ENCODE measurements around the gene LMNA. TPM values are rescaled to one million over a fixed set of nuclear protein-coding genes. Genes with fewer than 3 reads are reported as not detected.

The LMNA gene
- total and polyA plus RNA-seq, 4 donors, result 163 to 547 (median 193) TPM

- peak in 2 of 3 donors; percentile 38 to 49 for DNase-seq
- no peak overlapping the region for H3K4me3 ChIP-seq
Measured at GRCh38 chr1:156103521-156103947, 11.0 kb upstream of the LMNA start.

GRCh38 chr1:156104065-156104810 is 10.3 kb upstream of the LMNA start:
- ATAC-seq (ENCODE audit: insufficient read depth, low FRiP score) (peak; percentile 53), DNase-seq (peak; percentile 94 to 96 (median 95))
- H3K27me3 ChIP-seq (ENCODE audit: control insufficient read depth in 3 of 3, insufficient read depth in 3 of 3, low read length in 2 of 3), result no peaks in the 10 kb centered on the region
- WGBS, 2 donors, result 32 to 37% methylated on average over 15 of the region's 15 CpGs
- H3K36me3 ChIP-seq (ENCODE audit: control insufficient read depth in 4 of 4, insufficient read depth in 4 of 4, low read length in 4 of 4), result no peaks in the 10 kb centered on the region
- H3K9ac ChIP-seq (ENCODE audit: insufficient read depth in 1 of 2, low read length in 2 of 2), result peak overlapping the region; percentile 29 to 86
- peak overlapping the region; percentile 36 to 97 for H3K27ac ChIP-seq (ENCODE audit: low read depth in 1 of 2, low read length in 1 of 2)
- no peaks in the 10 kb centered on the region for H3K9me3 ChIP-seq (ENCODE audit: control insufficient read depth in 4 of 4, insufficient read depth in 3 of 4, low read length in 3 of 4)
- no peak for TF ChIP-seq CTCF (IDR thresholded peaks at IDR 0.05; ENCODE audit: control extremely low read depth, extremely low read depth)
- H3K4me3 ChIP-seq, result no peak overlapping the region
- H3K4me1 ChIP-seq (ENCODE audit: control insufficient read depth in 5 of 5, insufficient read depth in 5 of 5, low read length in 5 of 5), result peaks cover 14 to 61% (median 39%) of the 10 kb centered on the region in 5 donors

More at GRCh38 chr1:156103521-156103947, 11.0 kb upstream of the LMNA start:
- no peaks in the 10 kb centered on the region for H3K27me3 ChIP-seq (ENCODE audit: control insufficient read depth in 3 of 3, insufficient read depth in 3 of 3, low read length in 2 of 3)
- H3K4me1 ChIP-seq (ENCODE audit: control insufficient read depth in 5 of 5, insufficient read depth in 5 of 5, low read length in 5 of 5), result peaks cover 14 to 61% (median 39%) of the 10 kb centered on the region in 5 donors
- H3K27ac ChIP-seq (ENCODE audit: low read depth in 1 of 2, low read length in 1 of 2), result peak overlapping the region; percentile 24 to 97
- H3K36me3 ChIP-seq (ENCODE audit: control insufficient read depth in 4 of 4, insufficient read depth in 4 of 4, low read length in 4 of 4), result peaks cover 0 to 1% (median 0%) of the 10 kb centered on the region in 4 donors
- 54 to 61% methylated on average over 9 of the region's 9 CpGs for WGBS, 2 donors
- ATAC-seq (ENCODE audit: insufficient read depth, low FRiP score), result no peak
- H3K9me3 ChIP-seq (ENCODE audit: control insufficient read depth in 4 of 4, insufficient read depth in 3 of 4, low read length in 3 of 4), result no peaks in the 10 kb centered on the region
- peak overlapping the region in 1 of 2 donors; percentile 86 for H3K9ac ChIP-seq (ENCODE audit: insufficient read depth in 1 of 2, low read length in 2 of 2)
- TF ChIP-seq CTCF (IDR thresholded peaks at IDR 0.05; ENCODE audit: control extremely low read depth, extremely low read depth), result no peak

- H3K9me3 ChIP-seq (ENCODE audit: control insufficient read depth in 4 of 4, insufficient read depth in 3 of 4, low read length in 3 of 4), result no peaks in the 10 kb centered on the region
- H3K9ac ChIP-seq (ENCODE audit: insufficient read depth in 1 of 2, low read length in 2 of 2), result peak overlapping the region; percentile 70 to 86
- H3K36me3 ChIP-seq (ENCODE audit: control insufficient read depth in 4 of 4, insufficient read depth in 4 of 4, low read length in 4 of 4), result no peaks in the 10 kb centered on the region
- no peak for ATAC-seq (ENCODE audit: insufficient read depth, low FRiP score)
- DNase-seq, result peak; percentile 49 to 63 (median 56)
- peaks cover 14 to 61% (median 39%) of the 10 kb centered on the region in 5 donors for H3K4me1 ChIP-seq (ENCODE audit: control insufficient read depth in 5 of 5, insufficient read depth in 5 of 5, low read length in 5 of 5)
- no peaks in the 10 kb centered on the region for H3K27me3 ChIP-seq (ENCODE audit: control insufficient read depth in 3 of 3, insufficient read depth in 3 of 3, low read length in 2 of 3)
- TF ChIP-seq CTCF (IDR thresholded peaks at IDR 0.05; ENCODE audit: control extremely low read depth, extremely low read depth), result no peak
- WGBS, 2 donors, result 52 to 67% methylated on average over 11 of the region's 11 CpGs
- no peak overlapping the region for H3K4me3 ChIP-seq
- H3K27ac ChIP-seq (ENCODE audit: low read depth in 1 of 2, low read length in 1 of 2), result peak overlapping the region; percentile 89 to 97
Measured at GRCh38 chr1:156104861-156105832, 9.4 kb upstream of the LMNA start.
